ENCODE data around the gene PRSS38. TPM values are rescaled to one million over a fixed set of nuclear protein-coding genes. Genes with fewer than 3 reads are reported as not detected.
"Not testable (repeated sequence)": the region's sequence is repeated elsewhere in the genome, so short reads cannot be mapped to it uniquely, and the experiment has no call there.

PRSS38 gene
- total RNA-seq, 2 donors from 2014 or later = 3.0 TPM; not detected in 1

GRCh38 chr1:227864882-227865281 lies 49.4 kb downstream of the PRSS38 start:
- DNase-seq (ENCODE audit: low spot score) = no peak
- Histone ChIP-seq H3K4me1 (replicated peaks) (no peaks in the 10 kb centered on the region), H3K36me3 (no peaks in the 10 kb centered on the region), H3K9me3 (no peaks in the 10 kb centered on the region), H3K27me3 (replicated peaks; ENCODE audit: insufficient read depth) (no peaks in the 10 kb centered on the region), H3K4me3 (no peak overlapping the region), H3K27ac (no peak overlapping the region)
- TF ChIP-seq CTCF (IDR thresholded peaks at IDR 0.05) = no peak
- no peak for TF ChIP-seq POLR2AphosphoS5 (IDR thresholded peaks at IDR 0.05)
- no peak for TF ChIP-seq POLR2A (IDR thresholded peaks at IDR 0.05)
- intact Hi-C loops (cut with DNase I) = no loop called here

- TF ChIP-seq POLR2A (IDR thresholded peaks at IDR 0.05) (no peak), CTCF (IDR thresholded peaks at IDR 0.05) (no peak)
- no peak for DNase-seq (ENCODE audit: low spot score)
- Histone ChIP-seq H3K4me1 (replicated peaks) (no peaks in the 10 kb centered on the region), H3K36me3 (no peaks in the 10 kb centered on the region), H3K27ac (no peak overlapping the region), H3K27me3 (replicated peaks; ENCODE audit: insufficient read depth) (no peaks in the 10 kb centered on the region), H3K9me3 (no peaks in the 10 kb centered on the region), H3K4me3 (no peak overlapping the region)
- WGBS = 79% methylated on average over 5 of the region's 5 CpGs
- intact Hi-C loops (cut with DNase I) = no loop called here
Measured at GRCh38 chr1:227869279-227869842, 53.9 kb downstream of the PRSS38 start.

- Histone ChIP-seq H3K27ac (no peak overlapping the region), H3K9me3 (no peaks in the 10 kb centered on the region), H3K36me3 (no peaks in the 10 kb centered on the region), H3K4me1 (replicated peaks) (no peaks in the 10 kb centered on the region), H3K27me3 (replicated peaks; ENCODE audit: insufficient read depth) (no peaks in the 10 kb centered on the region), H3K4me3 (no peak overlapping the region)
- intact Hi-C loops (cut with DNase I) = no loop called here
- WGBS = 61% methylated on average over 5 of the region's 5 CpGs
- no peak for DNase-seq (ENCODE audit: low spot score)
- no peak for TF ChIP-seq POLR2A (IDR thresholded peaks at IDR 0.05)
- TF ChIP-seq CTCF (IDR thresholded peaks at IDR 0.05) = no peak
- TF ChIP-seq POLR2AphosphoS5 (IDR thresholded peaks at IDR 0.05) = no peak
Measured at GRCh38 chr1:227869851-227870305, 54.4 kb downstream of the PRSS38 start.

- H3K4me3 ChIP-seq = no peak overlapping the region
- WGBS = 68% methylated on average over 3 of the region's 3 CpGs
- H3K27me3 ChIP-seq (replicated peaks; ENCODE audit: insufficient read depth) = no peaks in the 10 kb centered on the region
- intact Hi-C loops (cut with DNase I) = no loop called here
- H3K27ac ChIP-seq = no peak overlapping the region
- DNase-seq (ENCODE audit: low spot score) = no peak
- H3K9me3 ChIP-seq = no peaks in the 10 kb centered on the region
- TF ChIP-seq POLR2A (IDR thresholded peaks at IDR 0.05) = no peak
- no peak for TF ChIP-seq POLR2AphosphoS5 (IDR thresholded peaks at IDR 0.05)
- TF ChIP-seq CTCF (IDR thresholded peaks at IDR 0.05) = no peak
- H3K36me3 ChIP-seq = no peaks in the 10 kb centered on the region
- no peaks in the 10 kb centered on the region for H3K4me1 ChIP-seq (replicated peaks)
Measured at GRCh38 chr1:227870366-227870765, 54.9 kb downstream of the PRSS38 start.

GRCh38 chr1:227871892-227872291 lies 56.4 kb downstream of the PRSS38 start:
- intact Hi-C loops (cut with DNase I); H3K36me3 ChIP-seq; H3K4me1 ChIP-seq (replicated peaks); H3K27ac ChIP-seq; H3K27me3 ChIP-seq (replicated peaks; ENCODE audit: insufficient read depth); H3K9me3 ChIP-seq; H3K4me3 ChIP-seq; DNase-seq (ENCODE audit: low spot score): not testable (repeated sequence)
- 87% methylated on average over 5 of the region's 5 CpGs for WGBS

GRCh38 chr1:227877810-227878209 lies 62.3 kb downstream of the PRSS38 start:
- H3K27me3 ChIP-seq (replicated peaks; ENCODE audit: insufficient read depth); H3K4me1 ChIP-seq (replicated peaks); H3K4me3 ChIP-seq; H3K27ac ChIP-seq; H3K36me3 ChIP-seq; intact Hi-C loops (cut with DNase I); H3K9me3 ChIP-seq; DNase-seq (ENCODE audit: low spot score): not testable (repeated sequence)
- 87% methylated on average over 3 of the region's 3 CpGs for WGBS

Measured in prostate gland (tissue), 2 donors.